ENCODE results near the gene GJA9. TPM values are rescaled to one million over a fixed set of nuclear protein-coding genes. Genes with fewer than 3 reads are reported as not detected.

The GJA9 gene
- total RNA-seq, 1 experiment from 2014 or later: not detected

DNA sequence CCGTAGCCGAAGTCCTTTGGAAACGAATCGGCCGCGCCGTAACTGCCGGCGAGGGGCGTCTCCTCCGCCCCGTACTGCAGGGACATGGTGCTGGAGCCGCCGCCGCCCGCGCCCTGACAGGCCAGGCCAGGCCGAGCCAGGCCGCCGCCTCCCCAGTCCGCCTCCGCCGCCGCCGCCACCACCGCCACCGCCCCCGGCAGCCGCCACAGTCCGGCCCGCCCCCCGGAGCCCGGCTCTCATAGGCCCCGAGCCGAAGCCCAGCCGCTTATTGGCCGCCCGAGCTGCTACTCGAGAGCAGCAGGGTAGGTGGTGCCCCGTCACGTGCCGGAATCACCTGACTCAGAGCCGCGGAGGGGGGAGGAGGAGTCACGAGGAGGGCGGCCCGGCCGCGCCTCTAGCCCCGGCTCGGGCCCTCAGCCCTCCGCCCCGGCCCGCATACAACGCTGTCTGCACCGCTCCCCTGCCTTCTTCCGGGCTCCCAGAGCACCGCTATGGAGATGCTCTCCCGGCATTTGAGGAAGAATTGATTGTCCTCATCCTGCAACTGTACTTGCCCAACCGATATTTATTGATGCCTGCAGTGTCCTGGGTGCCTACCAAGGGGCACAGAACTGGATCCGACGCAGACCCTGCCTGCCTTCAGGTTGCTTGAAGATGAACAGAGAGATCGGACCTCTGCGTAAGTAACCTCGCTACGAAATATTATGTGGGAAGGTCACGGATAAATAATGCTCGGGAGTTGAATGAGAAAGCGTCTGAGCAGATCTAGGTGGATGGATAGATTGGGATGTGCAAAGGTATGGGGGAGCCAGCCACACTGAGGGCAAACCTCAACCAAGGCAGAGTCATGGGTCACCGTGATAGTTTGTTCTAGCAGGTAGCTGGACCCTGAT, 21.6 kb downstream of the GJA9 start, which contains the start of gene RRAGC:
RRAGC (minus strand) TSS at position 212 of the 893 bp plus-strand sequence; CDS start at position 86, 126 bp downstream.
- peaks cover 10% of the 10 kb centered on the region for H3K4me1 ChIP-seq (ENCODE audit: insufficient read depth, low read length)
- no peaks in the 10 kb centered on the region for H3K27me3 ChIP-seq (ENCODE audit: low read length)
- H3K36me3 ChIP-seq (ENCODE audit: low read depth, low read length): peaks cover 16% of the 10 kb centered on the region
- H3K4me3 ChIP-seq (ENCODE audit: low read length): peak within 1 kb of the TSS; percentile 95
- H3K9ac ChIP-seq (ENCODE audit: low read length): peak within 1 kb of the TSS; percentile 80
- intact Hi-C loops (cut with micrococcal nuclease): no loop called here
- peak within 1 kb of the TSS; percentile 60 for H3K27ac ChIP-seq (ENCODE audit: low read length)
- TSS peak; percentile 61 for BruUV-seq (replicated peaks)
- H4K20me1 ChIP-seq (ENCODE audit: low read length): peaks cover 4% of the 10 kb centered on the region; the same call in 1 of the 2 replicates
- peaks cover 16% of the 10 kb centered on the region for H3K79me2 ChIP-seq (ENCODE audit: low read length)
- POLR2A ChIA-PET (ENCODE audit: unreplicated experiment): interaction anchor here (0.5 to 0.6 kb wide), 2 partner anchors 102 to 168 kb away, joined by 3 to 4 read pairs; no protein-coding TSS in a partner anchor
- CTCF ChIA-PET: no interaction called here
- no peaks in the 10 kb centered on the region for H3F3A ChIP-seq (ENCODE audit: low read length, unreplicated experiment)
- no peaks in the 10 kb centered on the region for H3K9me3 ChIP-seq (ENCODE audit: low read length)
- H2AFZ ChIP-seq (ENCODE audit: low read length): peak within 1 kb of the TSS; percentile 100
- ATAC-seq (peak; percentile 94), DNase-seq (peak; percentile 97)
- no peaks in the 10 kb centered on the region for H3K9me2 ChIP-seq (replicated peaks; ENCODE audit: low read length)
- H3K4me2 ChIP-seq (ENCODE audit: low read length): peak within 1 kb of the TSS; percentile 100
- TF ChIP-seq CTCF (conservative IDR thresholded peaks at IDR 0.05; ENCODE audit: low read depth, low read length) (no peak), EZH2phosphoT487 (IDR thresholded peaks at IDR 0.05; ENCODE audit: borderline replicate concordance, low read length) (no peak), EZH2 (IDR thresholded peaks at IDR 0.05; ENCODE audit: low read length, unreplicated experiment) (no peak)

- Histone ChIP-seq H3K9me2 (replicated peaks; ENCODE audit: low read length) (no peaks in the 10 kb centered on the region), H3K27ac (ENCODE audit: low read length) (peak overlapping the region; percentile 60), H3K4me1 (ENCODE audit: insufficient read depth, low read length) (peaks cover 10% of the 10 kb centered on the region), H3K4me2 (ENCODE audit: low read length) (peak overlapping the region; percentile 70), H2AFZ (ENCODE audit: low read length) (peak overlapping the region; percentile 89), H3K27me3 (ENCODE audit: low read length) (no peaks in the 10 kb centered on the region), H3K4me3 (ENCODE audit: low read length) (peak overlapping the region; percentile 90), H4K20me1 (ENCODE audit: low read length) (peaks cover 4% of the 10 kb centered on the region; the same call in 1 of the 2 replicates), H3K9ac (ENCODE audit: low read length) (peak overlapping the region; percentile 80), H3K79me2 (ENCODE audit: low read length) (peaks cover 16% of the 10 kb centered on the region), H3K36me3 (ENCODE audit: low read depth, low read length) (peaks cover 14% of the 10 kb centered on the region), H3F3A (ENCODE audit: low read length, unreplicated experiment) (no peaks in the 10 kb centered on the region), H3K9me3 (ENCODE audit: low read length) (no peaks in the 10 kb centered on the region)
- TF ChIP-seq EZH2 (IDR thresholded peaks at IDR 0.05; ENCODE audit: low read length, unreplicated experiment) (no peak), EZH2phosphoT487 (IDR thresholded peaks at IDR 0.05; ENCODE audit: borderline replicate concordance, low read length) (no peak), CTCF (conservative IDR thresholded peaks at IDR 0.05; ENCODE audit: low read depth, low read length) (no peak)
- peak; percentile 81 for DNase-seq
- peak; percentile 48 for ATAC-seq
- ChIA-PET POLR2A (ENCODE audit: unreplicated experiment) (interaction anchor here (0.5 to 0.6 kb wide), 2 partner anchors 103 to 169 kb away, joined by 3 to 4 read pairs; no protein-coding TSS in a partner anchor), CTCF (no interaction called here)
- TSS peak; percentile 20 for BruUV-seq (replicated peaks)
- intact Hi-C loops (cut with micrococcal nuclease): no loop called here
Measured at GRCh38 chr1:38858833-38859560, 22.4 kb downstream of the GJA9 start.
